Prostate gland (tissue), 2 donors: Measurements from ENCODE around the gene CYBA.

Experiments used
- POLR2A ChIP-seq: fragments of 450-650 bp; IDR thresholded peaks from one replicate; pipeline ENCODE4 v1.6.1; 2016; ENCODE audit warnings: antibody characterized with exemption, mild to moderate bottlenecking
- TF ChIP-seq, protein P1 (sequence below), 4 experiments: fragments of 200-600 bp in 2 of 4; fragments of 450-650 bp in 2 of 4; sonication (generic) in 2 of 4; IDR thresholded peaks; 1 replicate in 3 of 4; 2 replicates in 1 of 4; pipeline ENCODE4 v1.5.1; 2016 to 2019; ENCODE audit warnings: antibody characterized with exemption in 4 of 4, mild to moderate bottlenecking in 2 of 4, moderate library complexity in 2 of 4

DNA sequence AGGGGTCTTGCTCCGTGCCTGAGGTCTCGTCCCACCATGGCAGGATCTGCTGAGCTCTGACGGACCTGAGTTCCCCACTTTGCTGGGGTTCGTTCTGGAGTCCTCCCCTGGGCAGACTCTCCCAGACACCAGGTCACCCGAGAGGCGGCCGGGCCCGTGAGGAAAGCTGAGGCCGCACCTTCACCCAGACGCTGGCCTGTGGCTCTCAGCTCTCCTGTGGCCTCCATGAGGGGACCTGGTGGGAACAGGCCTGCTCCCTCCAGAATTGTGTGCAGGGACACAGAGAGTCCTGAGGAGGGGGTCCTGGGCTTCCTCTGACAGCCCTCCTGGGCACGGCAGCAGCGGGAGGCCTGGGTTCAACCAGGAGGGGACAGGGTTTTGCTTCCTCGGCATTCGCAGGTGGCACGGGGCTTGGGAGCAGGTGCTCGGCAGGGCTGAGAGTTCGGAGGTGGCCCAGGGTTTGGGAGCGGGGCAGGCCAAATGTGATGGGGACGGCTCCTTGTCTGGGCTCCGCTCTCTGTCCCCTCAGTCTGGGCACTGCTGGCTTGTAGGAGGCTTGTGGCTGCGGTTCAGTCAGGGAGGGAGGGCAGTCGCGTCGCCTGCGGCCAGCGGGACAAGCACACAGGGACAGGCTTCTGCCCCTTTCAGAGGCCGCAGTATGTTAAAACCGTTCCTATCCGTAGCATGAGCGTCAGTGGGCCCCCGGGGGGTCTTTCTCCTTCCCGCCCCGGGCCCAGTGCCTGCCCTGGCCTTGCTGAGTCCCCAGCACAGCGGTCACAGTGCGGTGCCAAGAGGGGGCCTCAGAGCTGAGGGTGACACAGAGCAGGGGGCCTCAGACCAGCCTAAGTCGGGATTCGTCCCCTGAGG, 43.6 kb upstream of the CYBA start:
- TF ChIP-seq, protein P1, sequence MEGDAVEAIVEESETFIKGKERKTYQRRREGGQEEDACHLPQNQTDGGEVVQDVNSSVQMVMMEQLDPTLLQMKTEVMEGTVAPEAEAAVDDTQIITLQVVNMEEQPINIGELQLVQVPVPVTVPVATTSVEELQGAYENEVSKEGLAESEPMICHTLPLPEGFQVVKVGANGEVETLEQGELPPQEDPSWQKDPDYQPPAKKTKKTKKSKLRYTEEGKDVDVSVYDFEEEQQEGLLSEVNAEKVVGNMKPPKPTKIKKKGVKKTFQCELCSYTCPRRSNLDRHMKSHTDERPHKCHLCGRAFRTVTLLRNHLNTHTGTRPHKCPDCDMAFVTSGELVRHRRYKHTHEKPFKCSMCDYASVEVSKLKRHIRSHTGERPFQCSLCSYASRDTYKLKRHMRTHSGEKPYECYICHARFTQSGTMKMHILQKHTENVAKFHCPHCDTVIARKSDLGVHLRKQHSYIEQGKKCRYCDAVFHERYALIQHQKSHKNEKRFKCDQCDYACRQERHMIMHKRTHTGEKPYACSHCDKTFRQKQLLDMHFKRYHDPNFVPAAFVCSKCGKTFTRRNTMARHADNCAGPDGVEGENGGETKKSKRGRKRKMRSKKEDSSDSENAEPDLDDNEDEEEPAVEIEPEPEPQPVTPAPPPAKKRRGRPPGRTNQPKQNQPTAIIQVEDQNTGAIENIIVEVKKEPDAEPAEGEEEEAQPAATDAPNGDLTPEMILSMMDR (IDR thresholded peaks at IDR 0.05): no peak
- TF ChIP-seq POLR2A: no peak
